22Rv1 (cell line): ENCODE measurements around the gene CCDC24.

Source experiments
- H3K27ac ChIP-seq: fragments of 450-650 bp; 2 replicates; pipeline ENCODE4 v1.5.1; 2017
- CTCF ChIP-seq: fragments of 450-650 bp; IDR thresholded peaks from 2 replicates; pipeline ENCODE4 v1.5.1; 2017; ENCODE audit warnings: mild to moderate bottlenecking
- ZFX ChIP-seq: fragments of 450-650 bp; IDR thresholded peaks from 2 replicates; pipeline ENCODE4 v1.6.1; 2017; ENCODE audit warnings: antibody characterized with exemption, borderline replicate concordance

The CCDC24 gene

GRCh38 chr1:44021581-44022321 lies 30.4 kb downstream of the CCDC24 start:
- TF ChIP-seq ZFX (no peak), CTCF (no peak)
- no peak overlapping the region for H3K27ac ChIP-seq

DNA sequence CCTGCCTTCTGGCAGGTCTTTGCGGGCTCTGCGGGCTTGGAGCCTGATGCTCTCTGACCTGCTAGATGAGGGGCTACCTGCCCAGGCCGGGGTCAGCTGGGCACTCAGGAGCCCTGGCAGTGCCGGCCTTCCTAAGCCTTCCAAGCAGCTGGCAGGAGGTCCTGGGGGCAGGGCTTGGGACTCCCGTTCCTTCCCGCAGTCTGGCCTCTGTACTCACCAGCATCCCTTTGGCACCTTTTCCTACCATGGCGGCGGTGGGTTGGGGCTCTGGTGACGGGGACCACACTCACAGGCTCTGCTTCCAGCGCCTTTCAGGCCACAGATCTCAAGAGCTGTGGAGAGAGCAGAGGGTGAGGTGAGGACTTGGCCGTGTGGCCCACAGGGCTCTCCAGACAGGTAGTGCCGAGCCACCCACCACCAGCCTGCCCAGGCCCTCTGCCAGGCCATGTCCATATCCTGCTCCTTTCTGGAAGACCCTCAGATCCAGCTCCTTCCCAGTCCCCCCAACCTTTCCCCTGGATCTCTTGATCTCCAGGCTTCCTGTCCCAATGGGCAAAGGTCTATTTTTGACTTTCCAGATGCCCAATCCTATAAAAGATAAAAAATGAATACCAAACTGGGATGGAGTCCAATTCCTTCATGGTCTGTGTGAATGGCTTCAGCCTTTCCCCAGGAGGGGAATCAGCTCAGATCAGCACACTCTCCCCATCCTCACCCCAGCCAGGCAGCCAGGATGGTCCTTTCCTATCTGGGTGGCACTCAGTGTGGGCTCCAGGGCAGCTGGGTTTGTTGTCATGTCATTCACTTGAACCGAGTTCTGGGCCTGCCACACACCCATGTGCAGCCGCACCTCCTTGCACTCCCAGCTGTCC lies 32.9 kb downstream of the CCDC24 start:
- H3K27ac ChIP-seq, result no peak overlapping the region
- TF ChIP-seq CTCF (no peak), ZFX (no peak)

DNA sequence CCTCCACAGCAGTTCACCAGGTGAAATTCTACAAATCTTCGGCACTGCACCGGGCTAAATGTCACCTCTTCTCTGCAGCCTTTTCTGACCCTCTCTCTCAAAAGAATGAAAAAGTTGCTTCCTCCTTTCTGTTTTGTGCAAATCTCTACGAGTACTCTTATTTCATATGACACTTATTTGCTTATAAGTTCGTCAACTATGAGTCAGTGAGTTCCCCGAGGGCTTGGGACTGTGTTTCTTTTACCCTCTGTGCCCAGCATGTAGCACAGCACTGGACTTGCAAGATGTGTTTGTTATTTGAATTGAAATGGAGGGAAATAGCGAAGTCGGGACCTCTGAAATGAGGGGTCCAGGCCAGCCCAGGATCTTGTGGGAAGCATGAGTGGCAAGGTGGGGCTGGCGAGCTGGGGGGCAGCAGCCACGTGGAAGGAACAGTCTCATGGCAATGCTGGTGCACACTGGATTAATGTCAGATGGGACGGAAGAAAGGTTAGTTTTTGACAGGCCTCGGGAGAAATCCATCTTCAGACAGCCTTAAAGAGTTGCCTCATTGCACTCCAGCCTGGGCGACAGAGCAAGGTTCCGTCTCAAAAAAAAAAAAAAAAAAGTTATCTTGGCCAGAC lies 33.6 kb downstream of the CCDC24 start:
- TF ChIP-seq CTCF (no peak), ZFX (no peak)
- H3K27ac ChIP-seq, result no peak overlapping the region

- no peak overlapping the region for H3K27ac ChIP-seq
- TF ChIP-seq CTCF, result no peak
- TF ChIP-seq ZFX, result no peak
Measured at GRCh38 chr1:44025816-44026215, 34.4 kb downstream of the CCDC24 start.

DNA sequence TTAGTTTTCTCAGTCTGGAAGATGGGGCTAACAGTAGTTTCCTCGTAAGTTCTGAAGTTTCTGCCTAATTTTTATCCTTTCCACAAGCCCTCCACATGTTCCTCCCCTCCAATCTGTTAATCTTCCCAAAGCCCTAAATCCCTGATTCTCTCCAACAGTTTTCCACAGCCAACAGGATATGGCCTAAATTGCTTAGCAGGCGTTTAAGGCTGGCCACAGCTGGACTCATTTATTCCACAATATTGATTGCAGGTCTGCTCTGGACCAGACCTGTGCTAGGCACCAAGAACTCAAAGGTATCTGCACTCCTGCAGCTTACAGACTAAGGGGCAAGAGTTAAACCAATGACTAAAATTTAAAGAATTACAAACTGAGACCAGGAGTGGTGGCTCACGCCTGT lies 35.9 kb downstream of the CCDC24 start:
- no peak overlapping the region for H3K27ac ChIP-seq
- TF ChIP-seq ZFX, result no peak
- no peak for TF ChIP-seq CTCF

DNA sequence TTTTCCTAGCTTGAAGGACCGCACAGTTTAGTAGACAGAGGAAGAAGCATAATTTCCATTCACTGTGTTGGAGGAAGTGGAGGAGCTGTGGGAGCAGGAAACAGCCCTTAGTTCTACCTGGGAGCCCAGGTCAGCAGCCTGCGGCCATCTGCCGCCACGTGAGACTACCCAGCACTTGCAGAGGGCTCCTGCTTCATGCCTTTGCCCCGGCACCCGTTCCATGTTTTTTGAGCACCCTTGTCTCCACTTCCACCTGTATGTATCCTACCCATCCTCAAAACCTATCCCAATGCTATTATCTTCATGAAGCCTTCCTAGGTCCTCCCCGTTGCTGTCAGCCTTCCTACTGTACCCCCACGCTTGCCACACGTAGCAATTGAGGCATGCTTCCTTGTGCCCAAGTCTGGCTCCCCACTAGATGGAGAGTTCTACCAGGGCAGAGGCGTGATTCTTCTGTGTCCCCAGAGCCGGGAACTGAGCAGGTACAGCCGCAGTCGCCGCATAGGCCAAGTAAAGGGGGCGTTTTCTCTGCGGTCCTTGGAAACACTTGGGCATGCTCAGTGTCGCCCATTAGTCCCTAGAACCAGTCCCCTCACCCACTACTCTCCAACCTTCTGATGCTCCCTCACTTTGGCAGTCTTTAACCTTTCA lies 38.0 kb downstream of the CCDC24 start:
- H3K27ac ChIP-seq, result peak overlapping the region; percentile 71
- TF ChIP-seq ZFX, result no peak
- no peak for TF ChIP-seq CTCF
